ENCODE measurements around the gene NACA2. TPM values are rescaled to one million over a fixed set of nuclear protein-coding genes. Genes with fewer than 3 reads are reported as not detected.

NACA2 gene
- polyA plus RNA-seq, 1 donor (not counting 4 experiments of a cell fraction or from before 2014, with no cell fraction given): 0.79 TPM

GRCh38 chr17:61591930-61592329 lies 911 bp upstream of the NACA2 start:
- Histone ChIP-seq H3K27me3 (ENCODE audit: control insufficient read depth, extremely low read depth, insufficient read depth, low read length) (peaks cover 7% of the 10 kb centered on the region), H3K4me3 (ENCODE audit: control insufficient read depth in 2 of 3, extremely low read depth in 1 of 3, insufficient read depth in 2 of 3, low read depth in 1 of 3, low read length in 3 of 3) (no peak overlapping the region), H2AFZ (ENCODE audit: control insufficient read depth, low read length) (no peak overlapping the region), H3K9me3 (ENCODE audit: control insufficient read depth, low read depth, low read length) (no peaks in the 10 kb centered on the region), H3K27ac (ENCODE audit: control insufficient read depth, insufficient read depth, low read length) (no peak overlapping the region), H3K79me2 (ENCODE audit: control insufficient read depth, insufficient read depth, low read length) (no peaks in the 10 kb centered on the region), H3K36me3 (ENCODE audit: control insufficient read depth in 2 of 2, extremely low read depth in 1 of 2, insufficient read depth in 2 of 2, low read length in 2 of 2) (no peaks in the 10 kb centered on the region), H3K4me2 (ENCODE audit: control insufficient read depth, extremely low read depth, insufficient read depth, low read depth, low read length) (no peak overlapping the region), H3K9me1 (ENCODE audit: control insufficient read depth, extremely low read depth, insufficient read depth, low read length) (no peaks in the 10 kb centered on the region), H4K20me1 (ENCODE audit: control insufficient read depth, extremely low read depth, insufficient read depth, low read length) (no peaks in the 10 kb centered on the region), H3K9ac (ENCODE audit: control insufficient read depth, extremely low read depth, insufficient read depth, low read length) (no peak overlapping the region), H3K4me1 (ENCODE audit: control insufficient read depth, extremely low read depth, insufficient read depth, low read length) (no peaks in the 10 kb centered on the region)
- FAIRE-seq (no peak), DNase-seq (ENCODE audit: low read depth, low spot score) (no peak)
- no peak for TF ChIP-seq EZH2 (IDR thresholded peaks at IDR 0.05; ENCODE audit: low read length)
- TF ChIP-seq, protein P1, sequence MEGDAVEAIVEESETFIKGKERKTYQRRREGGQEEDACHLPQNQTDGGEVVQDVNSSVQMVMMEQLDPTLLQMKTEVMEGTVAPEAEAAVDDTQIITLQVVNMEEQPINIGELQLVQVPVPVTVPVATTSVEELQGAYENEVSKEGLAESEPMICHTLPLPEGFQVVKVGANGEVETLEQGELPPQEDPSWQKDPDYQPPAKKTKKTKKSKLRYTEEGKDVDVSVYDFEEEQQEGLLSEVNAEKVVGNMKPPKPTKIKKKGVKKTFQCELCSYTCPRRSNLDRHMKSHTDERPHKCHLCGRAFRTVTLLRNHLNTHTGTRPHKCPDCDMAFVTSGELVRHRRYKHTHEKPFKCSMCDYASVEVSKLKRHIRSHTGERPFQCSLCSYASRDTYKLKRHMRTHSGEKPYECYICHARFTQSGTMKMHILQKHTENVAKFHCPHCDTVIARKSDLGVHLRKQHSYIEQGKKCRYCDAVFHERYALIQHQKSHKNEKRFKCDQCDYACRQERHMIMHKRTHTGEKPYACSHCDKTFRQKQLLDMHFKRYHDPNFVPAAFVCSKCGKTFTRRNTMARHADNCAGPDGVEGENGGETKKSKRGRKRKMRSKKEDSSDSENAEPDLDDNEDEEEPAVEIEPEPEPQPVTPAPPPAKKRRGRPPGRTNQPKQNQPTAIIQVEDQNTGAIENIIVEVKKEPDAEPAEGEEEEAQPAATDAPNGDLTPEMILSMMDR (optimal IDR thresholded peaks at IDR 0.05 in 1 of 3, IDR thresholded peaks at IDR 0.05 in 1 of 3, conservative IDR thresholded peaks at IDR 0.05 in 1 of 3; ENCODE audit: extremely low read depth in 1 of 3, insufficient read depth in 2 of 3, low read length in 3 of 3): no peak
- dilution Hi-C loops (cut with MboI; ENCODE audit: extremely low pct_ligation_motif_present, low sequenced_read_pairs): no loop called here

DNA sequence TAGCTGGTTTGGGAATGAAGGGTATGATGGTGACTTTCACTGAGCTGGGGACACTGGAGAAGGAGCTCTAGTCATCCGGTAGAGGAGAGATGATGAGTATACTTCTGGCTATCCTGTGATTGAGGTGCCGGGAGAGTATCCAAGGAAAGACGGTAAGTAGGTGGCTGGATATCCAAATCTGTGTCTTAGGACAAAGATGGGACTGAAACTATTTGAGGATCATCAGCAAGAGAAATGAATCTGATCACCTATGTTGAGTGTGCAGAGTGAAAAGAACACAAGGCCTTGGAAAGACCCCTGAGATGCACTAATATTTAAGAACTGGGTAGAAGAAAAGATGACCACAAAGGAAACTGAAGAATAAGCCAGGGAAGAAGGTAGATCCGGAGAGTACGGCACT lies 1.0 kb downstream of the NACA2 start:
- Histone ChIP-seq H3K9me1 (ENCODE audit: control insufficient read depth, extremely low read depth, insufficient read depth, low read length) (no peaks in the 10 kb centered on the region), H3K4me3 (ENCODE audit: control insufficient read depth in 2 of 3, extremely low read depth in 1 of 3, insufficient read depth in 2 of 3, low read depth in 1 of 3, low read length in 3 of 3) (no peak overlapping the region), H2AFZ (ENCODE audit: control insufficient read depth, low read length) (no peak overlapping the region), H3K79me2 (ENCODE audit: control insufficient read depth, insufficient read depth, low read length) (no peaks in the 10 kb centered on the region), H4K20me1 (ENCODE audit: control insufficient read depth, extremely low read depth, insufficient read depth, low read length) (no peaks in the 10 kb centered on the region), H3K9ac (ENCODE audit: control insufficient read depth, extremely low read depth, insufficient read depth, low read length) (no peak overlapping the region), H3K4me1 (ENCODE audit: control insufficient read depth, extremely low read depth, insufficient read depth, low read length) (no peaks in the 10 kb centered on the region), H3K4me2 (ENCODE audit: control insufficient read depth, extremely low read depth, insufficient read depth, low read depth, low read length) (no peak overlapping the region), H3K36me3 (ENCODE audit: control insufficient read depth in 2 of 2, extremely low read depth in 1 of 2, insufficient read depth in 2 of 2, low read length in 2 of 2) (no peaks in the 10 kb centered on the region), H3K9me3 (ENCODE audit: control insufficient read depth, low read depth, low read length) (no peaks in the 10 kb centered on the region), H3K27me3 (ENCODE audit: control insufficient read depth, extremely low read depth, insufficient read depth, low read length) (peaks cover 5% of the 10 kb centered on the region), H3K27ac (ENCODE audit: control insufficient read depth, insufficient read depth, low read length) (no peak overlapping the region)
- dilution Hi-C loops (cut with MboI; ENCODE audit: extremely low pct_ligation_motif_present, low sequenced_read_pairs): no loop called here
- no peak for DNase-seq (ENCODE audit: low read depth, low spot score)
- FAIRE-seq: no peak
- TF ChIP-seq, protein P1 (optimal IDR thresholded peaks at IDR 0.05 in 1 of 3, IDR thresholded peaks at IDR 0.05 in 1 of 3, conservative IDR thresholded peaks at IDR 0.05 in 1 of 3; ENCODE audit: extremely low read depth in 1 of 3, insufficient read depth in 2 of 3, low read length in 3 of 3): no peak
- no peak for TF ChIP-seq EZH2 (IDR thresholded peaks at IDR 0.05; ENCODE audit: low read length)

All from keratinocyte (primary cell).